K562 (cell line): Measurements from ENCODE around the gene C1orf94.

Experiments
- AFF4 ChIP-seq: sonication (generic); formaldehyde crosslinking; IDR thresholded peaks from 2 replicates; pipeline ENCODE4 v1.8.0; 2023; ENCODE audit warnings: mild to moderate bottlenecking, missing genetic modification reagents
- HNRNPH1 ChIP-seq: fragments of 200-400 bp; formaldehyde crosslinking; optimal IDR thresholded peaks from 2 replicates; pipeline ENCODE3; 2017; ENCODE audit warnings: low read depth, mild to moderate bottlenecking, low read length, moderate library complexity
- ID3 ChIP-seq, 2 experiments: fragments of 250-450 bp in 1 of 2; fragments of 450-650 bp in 1 of 2; sonication (Bioruptor Pico) in 1 of 2; IDR thresholded peaks; 2 replicates each; pipeline versions ENCODE4 v1.6.1 to v1.8.0; 2016 to 2021; ENCODE audit warnings: mild to moderate bottlenecking in 2 of 2, moderate library complexity in 2 of 2, missing compliant biosample characterization in 1 of 2, missing genetic modification characterization in 1 of 2
- IFI16 ChIP-seq: fragments of 250-450 bp; sonication (Bioruptor Pico); IDR thresholded peaks from 2 replicates; pipeline ENCODE4 v2.1.2; 2022; ENCODE audit warnings: mild to moderate bottlenecking, inconsistent platforms
- NONO ChIP-seq, 2 experiments: fragments of 200-400 bp in 1 of 2; fragments of 450-650 bp in 1 of 2; formaldehyde crosslinking in 1 of 2; IDR thresholded peaks; 2 replicates each; pipeline ENCODE4 v1.6.1; 2017; ENCODE audit warnings: low read depth in 2 of 2, mild to moderate bottlenecking in 2 of 2, moderate library complexity in 2 of 2, low read length in 1 of 2
- POLR2AphosphoS5 ChIP-seq: IDR thresholded peaks from 2 replicates; pipeline ENCODE4 v1.6.1; 2011; ENCODE audit warnings: mild to moderate bottlenecking, low read depth, low read length, moderate library complexity; ENCODE audit not compliant: control insufficient read depth, insufficient read depth
- SREBF2 ChIP-seq: sonication (generic); formaldehyde crosslinking; IDR thresholded peaks from 2 replicates; pipeline ENCODE4 v1.4.0; 2020; ENCODE audit warnings: mild to moderate bottlenecking, missing genetic modification reagents
- ZNF354B ChIP-seq: fragments of 250-450 bp; sonication (Bioruptor Pico); IDR thresholded peaks from 2 replicates; pipeline ENCODE4 v1.4.0; 2020
- ZNF764 ChIP-seq: fragments of 250-450 bp; sonication (Bioruptor Pico); IDR thresholded peaks from 2 replicates; pipeline ENCODE4 v1.4.0; 2020; ENCODE audit warnings: low read depth, mild to moderate bottlenecking, moderate library complexity

GRCh38 chr1:34236089-34236488, 59.4 kb downstream of the C1orf94 start:
- TF ChIP-seq ID3 (CRISPR knock-in tag; IDR thresholded peaks at IDR 0.05) (no peak), ID3 (tag; IDR thresholded peaks at IDR 0.05) (no peak), ZNF764 (CRISPR knock-in tag) (no peak), AFF4 (no peak), SREBF2 (no peak), NONO (IDR thresholded peaks at IDR 0.05; ENCODE audit: low read depth in 2 of 2, low read length in 1 of 2) (no peak), IFI16 (CRISPR knock-in tag) (no peak), HNRNPH1 (no peak), POLR2AphosphoS5 (no peak), ZNF354B (CRISPR knock-in tag) (no peak)
